GM21723 (cell line): ENCODE measurements around the gene IL17F.

Experiments
- ATAC-seq: cut with Tn5 transposase; IDR thresholded peaks from one replicate; pipeline ENCODE4 v1.9.1; 2021; ENCODE audit warnings: mild to moderate bottlenecking, moderate library complexity; ENCODE audit not compliant: unreplicated experiment

The IL17F gene

GRCh38 chr6:52244400-52244799 lies at the start of gene IL17F:
Gene IL17F, minus strand, starts transcription at chr6:52244500. Its CDS starts 71 bp downstream, at chr6:52244429.
- ATAC-seq, result no peak

GRCh38 chr6:52293067-52293466 lies 48.8 kb upstream of the IL17F start:
- ATAC-seq, result no peak

- no peak for ATAC-seq
These were observed 44.5 kb upstream of the IL17F start for GRCh38 chr6:52288841-52289240.

GRCh38 chr6:52288216-52288615 lies 43.9 kb upstream of the IL17F start:
- ATAC-seq, result no peak

GRCh38 chr6:52286798-52287432 lies 42.6 kb upstream of the IL17F start:
- peak; percentile 16 for ATAC-seq

GRCh38 chr6:52285177-52286068 lies 41.1 kb upstream of the IL17F start:
- ATAC-seq, result no peak

- peak; percentile 98 for ATAC-seq
These were observed 40.3 kb upstream of the IL17F start, which contains the start of gene MCM3 for GRCh38 chr6:52284460-52285176. Gene MCM3, minus strand, starts transcription at chr6:52284742. Its CDS starts 68 bp downstream, at chr6:52284674.

GRCh38 chr6:52284131-52284459 lies 39.8 kb upstream of the IL17F start:
- peak; percentile 2 for ATAC-seq

GRCh38 chr6:52283111-52283510 lies 38.8 kb upstream of the IL17F start:
- no peak for ATAC-seq

- no peak for ATAC-seq
These were observed 31.8 kb upstream of the IL17F start for GRCh38 chr6:52276130-52276529.

- ATAC-seq, result no peak
These were observed 27.7 kb upstream of the IL17F start for GRCh38 chr6:52271852-52272460.

GRCh38 chr6:52263709-52264540 lies 19.6 kb upstream of the IL17F start:
- peak; percentile 82 for ATAC-seq

- ATAC-seq, result no peak
These were observed 18.5 kb upstream of the IL17F start for GRCh38 chr6:52262620-52263344.

- ATAC-seq, result no peak
These were observed 16.9 kb upstream of the IL17F start for GRCh38 chr6:52261229-52261628.

GRCh38 chr6:52260634-52261033 lies 16.3 kb upstream of the IL17F start:
- ATAC-seq, result no peak

GRCh38 chr6:52255434-52255833 lies 11.1 kb upstream of the IL17F start:
- no peak for ATAC-seq

GRCh38 chr6:52254731-52255378 lies 10.6 kb upstream of the IL17F start:
- no peak for ATAC-seq

GRCh38 chr6:52253494-52253893 lies 9.2 kb upstream of the IL17F start:
- no peak for ATAC-seq

GRCh38 chr6:52251113-52251512 lies 6.8 kb upstream of the IL17F start:
- no peak for ATAC-seq
